ENCODE measurements around the gene DCTD. TPM values are rescaled to one million over a fixed set of nuclear protein-coding genes. Genes with fewer than 3 reads are reported as not detected.

The DCTD gene
- total RNA-seq, 4 donors from 2014 or later, result 43.3 to 79.0 (median 53.1) TPM

GRCh38 chr4:182874797-182875345, 42.3 kb downstream of the DCTD start:
- ATAC-seq (ENCODE audit: low FRiP score) (no peak), DNase-seq (ENCODE audit: low spot score) (no peak)
- TF ChIP-seq CTCF (IDR thresholded peaks at IDR 0.05), result no peak

GRCh38 chr4:182874304-182874751, 42.9 kb downstream of the DCTD start:
- ATAC-seq (ENCODE audit: low FRiP score), result no peak
- TF ChIP-seq CTCF (IDR thresholded peaks at IDR 0.05), result no peak
- DNase-seq (ENCODE audit: low spot score), result no peak

- TF ChIP-seq CTCF (IDR thresholded peaks at IDR 0.05), result no peak
- DNase-seq (ENCODE audit: low spot score) (no peak), ATAC-seq (ENCODE audit: low FRiP score) (no peak)
Observed at GRCh38 chr4:182873726-182874125, 43.5 kb downstream of the DCTD start.

- DNase-seq (ENCODE audit: low spot score) (no peak), ATAC-seq (ENCODE audit: low FRiP score) (no peak)
- TF ChIP-seq CTCF (IDR thresholded peaks at IDR 0.05), result no peak
Observed at GRCh38 chr4:182873289-182873688, 43.9 kb downstream of the DCTD start.

- no peak for ATAC-seq (ENCODE audit: low FRiP score)
- TF ChIP-seq CTCF (IDR thresholded peaks at IDR 0.05), result no peak
- DNase-seq (ENCODE audit: low spot score), result no peak
Observed at GRCh38 chr4:182872886-182873285, 44.3 kb downstream of the DCTD start.

GRCh38 chr4:182871616-182872015, 45.6 kb downstream of the DCTD start:
- DNase-seq (ENCODE audit: low spot score), result no peak
- no peak for ATAC-seq (ENCODE audit: low FRiP score)
- TF ChIP-seq CTCF (IDR thresholded peaks at IDR 0.05), result no peak

- no peak for DNase-seq (ENCODE audit: low spot score)
- ATAC-seq (ENCODE audit: low FRiP score), result no peak
- TF ChIP-seq CTCF (IDR thresholded peaks at IDR 0.05), result no peak
Observed at GRCh38 chr4:182869697-182870096, 47.5 kb downstream of the DCTD start.

All from omental fat pad (tissue), 4 donors.